Adrenal gland (tissue), 5 donors: ENCODE data around the gene MYH6.

Experiments used
- POLR2A ChIP-seq, 2 donors: fragments of 450-650 bp; IDR thresholded peaks; one replicate each; pipeline ENCODE4 v1.6.1; 2017; ENCODE audit warnings: antibody characterized with exemption in 2 of 2, mild to moderate bottlenecking in 2 of 2, moderate library complexity in 1 of 2
- TF ChIP-seq, protein P1 (sequence below), 6 experiments: fragments of 450-650 bp in 4 of 6; fragments of 200-600 bp in 2 of 6; sonication (generic) in 1 of 6; IDR thresholded peaks; 1 replicate in 5 of 6; 2 replicates in 1 of 6; pipeline versions ENCODE4 v1.5.1 to v1.8.0; 2016 to 2021; ENCODE audit warnings: antibody characterized with exemption in 6 of 6, mild to moderate bottlenecking in 2 of 6, moderate library complexity in 1 of 6
- donor health status: DM: no; HTN: no; CAD: no.

DNA sequence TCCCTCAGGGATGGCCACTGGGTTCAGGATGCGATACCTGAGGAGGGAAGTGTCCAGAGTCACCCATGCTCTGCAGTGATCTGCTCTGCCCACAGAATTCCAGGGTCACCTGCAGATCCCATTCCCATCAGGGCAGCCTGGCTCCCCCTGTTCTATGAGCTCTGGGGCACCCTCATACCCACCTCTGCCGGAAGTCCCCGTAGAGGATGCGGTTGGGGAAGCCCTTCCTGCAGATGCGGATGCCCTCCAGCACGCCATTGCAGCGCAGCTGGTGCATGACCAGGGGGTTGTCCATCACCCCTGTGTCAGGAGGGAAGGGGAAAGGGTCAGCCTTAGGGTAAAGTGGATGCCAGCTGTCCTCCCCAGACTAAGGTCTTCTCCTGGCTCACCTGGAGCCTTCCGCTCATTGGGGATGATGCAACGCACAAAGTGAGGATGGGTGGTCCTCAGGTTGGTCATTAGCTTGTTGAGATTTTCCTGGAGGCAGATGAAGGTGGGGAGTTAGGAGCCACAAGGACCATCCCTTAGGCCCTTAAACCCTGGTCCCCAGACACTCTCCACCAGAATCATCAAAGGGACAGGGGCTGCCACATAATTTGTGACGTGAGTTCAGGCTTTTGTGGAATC, 11.2 kb downstream of the MYH6 start:
- TF ChIP-seq, protein P1, sequence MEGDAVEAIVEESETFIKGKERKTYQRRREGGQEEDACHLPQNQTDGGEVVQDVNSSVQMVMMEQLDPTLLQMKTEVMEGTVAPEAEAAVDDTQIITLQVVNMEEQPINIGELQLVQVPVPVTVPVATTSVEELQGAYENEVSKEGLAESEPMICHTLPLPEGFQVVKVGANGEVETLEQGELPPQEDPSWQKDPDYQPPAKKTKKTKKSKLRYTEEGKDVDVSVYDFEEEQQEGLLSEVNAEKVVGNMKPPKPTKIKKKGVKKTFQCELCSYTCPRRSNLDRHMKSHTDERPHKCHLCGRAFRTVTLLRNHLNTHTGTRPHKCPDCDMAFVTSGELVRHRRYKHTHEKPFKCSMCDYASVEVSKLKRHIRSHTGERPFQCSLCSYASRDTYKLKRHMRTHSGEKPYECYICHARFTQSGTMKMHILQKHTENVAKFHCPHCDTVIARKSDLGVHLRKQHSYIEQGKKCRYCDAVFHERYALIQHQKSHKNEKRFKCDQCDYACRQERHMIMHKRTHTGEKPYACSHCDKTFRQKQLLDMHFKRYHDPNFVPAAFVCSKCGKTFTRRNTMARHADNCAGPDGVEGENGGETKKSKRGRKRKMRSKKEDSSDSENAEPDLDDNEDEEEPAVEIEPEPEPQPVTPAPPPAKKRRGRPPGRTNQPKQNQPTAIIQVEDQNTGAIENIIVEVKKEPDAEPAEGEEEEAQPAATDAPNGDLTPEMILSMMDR (IDR thresholded peaks at IDR 0.05): no peak
- TF ChIP-seq POLR2A (IDR thresholded peaks at IDR 0.05): no peak
